ENCODE data around the gene LRRK1.

- TF ChIP-seq CTCF (IDR thresholded peaks at IDR 0.05): no peak
- TF ChIP-seq POLR2A (IDR thresholded peaks at IDR 0.05): peak in 1 of 2 donors; percentile 65
- TF ChIP-seq POLR2AphosphoS5 (IDR thresholded peaks at IDR 0.05; ENCODE audit: insufficient read depth in 1 of 2, low read depth in 1 of 2): peak in 1 of 2 donors; percentile 74
Measured at GRCh38 chr15:100879464-100880138, 39.6 kb upstream of the LRRK1 start, which contains the start of gene ALDH1A3.
